Tibial nerve (tissue), 4 donors: Measurements from ENCODE around the gene KCP.

ENCODE experiments used
- EP300 ChIP-seq, 2 donors: sonication (generic); formaldehyde crosslinking; IDR thresholded peaks; one replicate each; pipeline ENCODE4 v1.6.1; 2017; ENCODE audit warnings: antibody characterized with exemption in 2 of 2, mild to moderate bottlenecking in 1 of 2
- POLR2A ChIP-seq, 2 donors: fragments of 450-650 bp; IDR thresholded peaks; one replicate each; pipeline ENCODE4 v1.6.1; 2017; ENCODE audit warnings: antibody characterized with exemption in 2 of 2, mild to moderate bottlenecking in 2 of 2, moderate library complexity in 2 of 2
- TF ChIP-seq, protein P1 (sequence below), 5 experiments: fragments of 200-600 bp in 3 of 5; fragments of 450-650 bp in 2 of 5; sonication (generic) in 3 of 5; IDR thresholded peaks; one replicate each; pipeline ENCODE4 v1.5.1; 2016 to 2019; ENCODE audit warnings: antibody characterized with exemption in 5 of 5, mild to moderate bottlenecking in 3 of 5, moderate library complexity in 2 of 5

DNA sequence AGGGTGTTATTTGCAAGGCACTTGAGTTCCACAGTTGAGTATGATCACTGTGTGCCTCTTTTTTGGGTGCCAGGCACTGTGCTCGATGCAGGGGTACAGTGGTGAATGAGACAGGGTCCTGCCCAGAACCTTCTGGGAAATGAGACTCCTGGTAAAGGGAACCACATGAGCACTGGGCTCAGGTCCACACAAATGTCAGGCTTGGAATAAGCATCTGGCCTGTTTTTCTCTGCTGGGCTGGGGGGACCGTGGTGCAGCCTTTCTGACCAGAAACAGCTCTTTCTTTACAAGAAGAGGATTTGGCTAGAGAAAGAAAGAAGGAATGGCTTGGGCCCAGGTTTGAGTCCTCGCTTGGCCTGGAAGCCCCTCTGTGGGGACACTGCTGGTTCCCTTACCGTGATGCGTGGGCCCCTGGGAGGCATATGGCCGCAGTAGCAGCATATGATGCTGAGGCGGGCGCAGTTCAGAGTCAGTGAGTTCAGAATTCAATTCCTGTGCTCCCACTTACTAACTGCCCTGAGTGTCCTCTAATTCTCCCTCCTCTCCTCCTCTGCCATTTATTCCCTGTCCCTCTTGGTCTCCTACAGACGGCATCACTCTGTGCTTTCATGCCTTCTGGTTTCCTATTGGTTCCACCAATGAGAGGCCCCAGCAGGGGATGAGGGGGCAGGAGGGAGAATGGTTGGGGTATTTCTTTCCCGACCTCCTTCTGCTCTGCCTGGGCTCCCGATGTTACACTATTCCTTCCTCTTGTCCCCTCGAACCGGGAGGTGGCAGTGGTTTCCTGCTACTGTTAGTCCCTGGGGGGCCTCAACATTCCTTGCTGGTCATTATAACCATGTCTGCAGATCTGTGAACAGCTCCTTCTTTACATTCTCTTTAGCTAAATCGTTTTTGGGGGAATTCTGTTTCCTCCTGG lies 9.6 kb upstream of the KCP start:
- TF ChIP-seq, protein P1, sequence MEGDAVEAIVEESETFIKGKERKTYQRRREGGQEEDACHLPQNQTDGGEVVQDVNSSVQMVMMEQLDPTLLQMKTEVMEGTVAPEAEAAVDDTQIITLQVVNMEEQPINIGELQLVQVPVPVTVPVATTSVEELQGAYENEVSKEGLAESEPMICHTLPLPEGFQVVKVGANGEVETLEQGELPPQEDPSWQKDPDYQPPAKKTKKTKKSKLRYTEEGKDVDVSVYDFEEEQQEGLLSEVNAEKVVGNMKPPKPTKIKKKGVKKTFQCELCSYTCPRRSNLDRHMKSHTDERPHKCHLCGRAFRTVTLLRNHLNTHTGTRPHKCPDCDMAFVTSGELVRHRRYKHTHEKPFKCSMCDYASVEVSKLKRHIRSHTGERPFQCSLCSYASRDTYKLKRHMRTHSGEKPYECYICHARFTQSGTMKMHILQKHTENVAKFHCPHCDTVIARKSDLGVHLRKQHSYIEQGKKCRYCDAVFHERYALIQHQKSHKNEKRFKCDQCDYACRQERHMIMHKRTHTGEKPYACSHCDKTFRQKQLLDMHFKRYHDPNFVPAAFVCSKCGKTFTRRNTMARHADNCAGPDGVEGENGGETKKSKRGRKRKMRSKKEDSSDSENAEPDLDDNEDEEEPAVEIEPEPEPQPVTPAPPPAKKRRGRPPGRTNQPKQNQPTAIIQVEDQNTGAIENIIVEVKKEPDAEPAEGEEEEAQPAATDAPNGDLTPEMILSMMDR (IDR thresholded peaks at IDR 0.05) = no peak
- TF ChIP-seq EP300 (IDR thresholded peaks at IDR 0.05) (no peak), POLR2A (IDR thresholded peaks at IDR 0.05) (no peak)
